Central memory CD4-positive, alpha-beta T cell (primary cell): ENCODE results near the gene NRG3.

Experiments
- DNase-seq: peaks from one replicate; pipeline ENCODE4 v3.0.0; 2022
- total RNA-seq, 3 experiments: gene quantifications; one replicate each; lab custom pipeline; 2026; lab: John Stamatoyannopoulos, UW

Gene NRG3
- total RNA-seq: 0 reads per million in 3 experiments

- DNase-seq: no peak
Measured at GRCh38 chr10:81874875-81875466, at the start of gene NRG3. Gene NRG3 (plus strand): TSS chr10:81875194.

- no peak for DNase-seq
Measured at GRCh38 chr10:81828251-81828650, 46.7 kb upstream of the NRG3 start.

- DNase-seq: no peak
Measured at GRCh38 chr10:81831060-81831459, 43.9 kb upstream of the NRG3 start.

GRCh38 chr10:81838950-81839349 is 36.0 kb upstream of the NRG3 start:
- DNase-seq: no peak

- DNase-seq: no peak
Measured at GRCh38 chr10:81843042-81843441, 32.0 kb upstream of the NRG3 start.

GRCh38 chr10:81847675-81848074 is 27.3 kb upstream of the NRG3 start:
- DNase-seq: no peak

- DNase-seq: no peak
Measured at GRCh38 chr10:81848514-81848913, 26.5 kb upstream of the NRG3 start.

- DNase-seq: no peak
Measured at GRCh38 chr10:81848931-81849330, 26.1 kb upstream of the NRG3 start.

- DNase-seq: no peak
Measured at GRCh38 chr10:81862596-81862995, 12.4 kb upstream of the NRG3 start.

- DNase-seq: no peak
Measured at GRCh38 chr10:81863771-81864170, 11.2 kb upstream of the NRG3 start.

GRCh38 chr10:81865581-81865980 is 9.4 kb upstream of the NRG3 start:
- no peak for DNase-seq

- no peak for DNase-seq
Measured at GRCh38 chr10:81866753-81867152, 8.2 kb upstream of the NRG3 start.

GRCh38 chr10:81870472-81870871 is 4.5 kb upstream of the NRG3 start:
- DNase-seq: no peak

GRCh38 chr10:81871558-81871957 is 3.4 kb upstream of the NRG3 start:
- no peak for DNase-seq

GRCh38 chr10:81872206-81872862 is 2.7 kb upstream of the NRG3 start:
- DNase-seq: no peak

GRCh38 chr10:81873231-81873931 is 1.6 kb upstream of the NRG3 start:
- DNase-seq: no peak

GRCh38 chr10:81873932-81874816 is 820 bp upstream of the NRG3 start:
- DNase-seq: no peak

- no peak for DNase-seq
Measured at GRCh38 chr10:81875467-81876252, 666 bp downstream of the NRG3 start.

GRCh38 chr10:81876253-81877077 is 1.5 kb downstream of the NRG3 start:
- DNase-seq: no peak

- DNase-seq: no peak
Measured at GRCh38 chr10:81877596-81877995, 2.6 kb downstream of the NRG3 start.

- no peak for DNase-seq
Measured at GRCh38 chr10:81882011-81882410, 7.0 kb downstream of the NRG3 start.
